Breast epithelium (tissue), 4 donors: ENCODE measurements around the gene GTF2H4. TPM values are rescaled to one million over a fixed set of nuclear protein-coding genes. Genes with fewer than 3 reads are reported as not detected.

ENCODE experiments used
- DNase-seq, 2 donors: peaks; one replicate each; pipeline ENCODE4 v3.0.0-alpha.2; 2019; ENCODE audit warnings: low spot score in 2 of 2
- H3K27ac ChIP-seq, 2 donors: fragments of 200-600 bp; sonication (generic) in 1 of 2; one replicate each; pipeline ENCODE4 v1.5.1; 2016 to 2019; ENCODE audit warnings: mild to moderate bottlenecking in 1 of 2
- H3K27me3 ChIP-seq, 2 donors: fragments of 200-600 bp; sonication (generic) in 1 of 2; one replicate each; pipeline versions ENCODE4 v1.5.1 to v1.6.0; 2017 to 2019; ENCODE audit warnings: control low read depth in 1 of 2, mild to moderate bottlenecking in 1 of 2
- H3K36me3 ChIP-seq: fragments of 200-600 bp; one replicate; pipeline ENCODE4 v1.5.1; 2019
- H3K4me1 ChIP-seq, 2 donors: fragments of 200-600 bp; sonication (generic); one replicate each; pipeline ENCODE4 v1.5.1; 2016 to 2019; ENCODE audit warnings: control low read depth in 1 of 2
- H3K4me3 ChIP-seq, 3 donors: fragments of 200-600 bp; sonication (generic); 1 replicate in 2 of 3; 2 replicates in 1 of 3; pipeline ENCODE4 v1.5.1; 2016 to 2019; ENCODE audit warnings: mild to moderate bottlenecking in 3 of 3, moderate library complexity in 2 of 3
- H3K9me3 ChIP-seq, 2 donors: fragments of 200-600 bp; sonication (generic) in 1 of 2; one replicate each; pipeline ENCODE4 v1.5.1; 2016 to 2019; ENCODE audit warnings: control low read depth in 1 of 2
- POLR2A ChIP-seq: fragments of 450-650 bp; IDR thresholded peaks from one replicate; pipeline ENCODE4 v1.6.1; 2016; ENCODE audit warnings: antibody characterized with exemption, mild to moderate bottlenecking, moderate library complexity
- POLR2AphosphoS5 ChIP-seq, 3 donors: sonication (generic); formaldehyde crosslinking; IDR thresholded peaks; one replicate each; pipeline ENCODE4 v1.6.1; 2017; ENCODE audit warnings: antibody characterized with exemption in 3 of 3
- intact Hi-C: fragments of 100-400 bp; cut with DNase I; formaldehyde crosslinking; loops from one replicate; pipeline ENCODE4 v1.15.1; 2023; ENCODE audit warnings: low total_unique reads
- total RNA-seq, 3 donors: library from RNA; depleted of rRNA; stranded (reverse); fragments of >200 nt; gene quantifications; one replicate each; pipeline ENCODE4 v1.1.0, GENCODE V29; 2016
- TF ChIP-seq, protein P1 (sequence below), 3 donors: fragments of 450-650 bp; IDR thresholded peaks; one replicate each; pipeline ENCODE4 v1.5.1; 2016 to 2017; ENCODE audit warnings: antibody characterized with exemption in 3 of 3, mild to moderate bottlenecking in 3 of 3, moderate library complexity in 3 of 3

GTF2H4 gene
- total RNA-seq, 3 donors from 2014 or later = 10.4 to 13.4 (median 11.1) TPM

DNA sequence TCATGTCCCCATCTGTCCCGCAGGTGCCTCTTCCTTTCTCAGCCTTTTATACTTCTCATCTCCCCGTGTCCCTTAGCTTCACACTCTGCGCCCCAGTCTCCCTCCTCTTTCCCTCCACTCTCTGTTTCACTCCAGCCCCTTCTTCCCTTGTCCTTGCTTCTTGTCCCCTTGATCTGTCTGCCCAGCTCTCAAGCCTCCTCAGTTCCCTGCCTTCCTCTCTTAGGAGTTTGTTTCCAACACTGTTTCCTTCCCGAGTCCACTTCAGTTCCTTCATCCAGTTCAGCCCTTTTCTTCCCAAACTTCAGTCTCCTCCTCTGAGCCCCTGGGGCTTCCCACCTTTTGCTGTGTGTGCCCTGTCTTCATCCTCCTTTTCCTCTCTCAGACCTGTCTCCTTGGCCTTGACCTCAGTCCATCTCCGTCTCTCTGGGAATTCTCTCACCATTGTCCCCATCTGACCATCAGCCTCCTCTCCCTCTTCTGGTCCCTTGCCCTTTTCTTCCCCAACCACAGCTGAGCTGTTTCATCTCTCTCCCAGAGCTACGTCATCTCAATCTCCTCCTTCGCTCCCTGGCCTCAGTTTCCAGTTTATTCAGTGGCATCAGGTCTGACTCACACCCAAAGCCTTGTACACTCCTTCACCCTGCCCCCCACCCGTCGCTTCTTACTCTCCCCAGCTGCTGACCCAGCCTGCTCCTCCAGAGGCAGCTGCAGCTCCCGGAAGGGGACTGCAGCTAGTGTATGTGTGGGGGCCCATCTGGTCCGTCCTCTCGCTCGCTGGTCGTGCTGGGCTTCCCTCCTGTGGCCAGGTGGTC, 26.4 kb upstream of the GTF2H4 start:
- H3K27me3 ChIP-seq = no peaks in the 10 kb centered on the region
- peaks cover 7 to 13% of the 10 kb centered on the region in 2 donors for H3K4me1 ChIP-seq
- no peak for TF ChIP-seq POLR2AphosphoS5 (IDR thresholded peaks at IDR 0.05)
- TF ChIP-seq POLR2A = no peak
- TF ChIP-seq, protein P1, sequence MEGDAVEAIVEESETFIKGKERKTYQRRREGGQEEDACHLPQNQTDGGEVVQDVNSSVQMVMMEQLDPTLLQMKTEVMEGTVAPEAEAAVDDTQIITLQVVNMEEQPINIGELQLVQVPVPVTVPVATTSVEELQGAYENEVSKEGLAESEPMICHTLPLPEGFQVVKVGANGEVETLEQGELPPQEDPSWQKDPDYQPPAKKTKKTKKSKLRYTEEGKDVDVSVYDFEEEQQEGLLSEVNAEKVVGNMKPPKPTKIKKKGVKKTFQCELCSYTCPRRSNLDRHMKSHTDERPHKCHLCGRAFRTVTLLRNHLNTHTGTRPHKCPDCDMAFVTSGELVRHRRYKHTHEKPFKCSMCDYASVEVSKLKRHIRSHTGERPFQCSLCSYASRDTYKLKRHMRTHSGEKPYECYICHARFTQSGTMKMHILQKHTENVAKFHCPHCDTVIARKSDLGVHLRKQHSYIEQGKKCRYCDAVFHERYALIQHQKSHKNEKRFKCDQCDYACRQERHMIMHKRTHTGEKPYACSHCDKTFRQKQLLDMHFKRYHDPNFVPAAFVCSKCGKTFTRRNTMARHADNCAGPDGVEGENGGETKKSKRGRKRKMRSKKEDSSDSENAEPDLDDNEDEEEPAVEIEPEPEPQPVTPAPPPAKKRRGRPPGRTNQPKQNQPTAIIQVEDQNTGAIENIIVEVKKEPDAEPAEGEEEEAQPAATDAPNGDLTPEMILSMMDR (IDR thresholded peaks at IDR 0.05) = no peak
- intact Hi-C loops = no loop called here
- no peaks in the 10 kb centered on the region for H3K36me3 ChIP-seq
- H3K9me3 ChIP-seq = no peaks in the 10 kb centered on the region
- peak overlapping the region in 1 of 3 donors; percentile 93 for H3K4me3 ChIP-seq
- H3K27ac ChIP-seq = peak overlapping the region; percentile 98
- no peak for DNase-seq

DNA sequence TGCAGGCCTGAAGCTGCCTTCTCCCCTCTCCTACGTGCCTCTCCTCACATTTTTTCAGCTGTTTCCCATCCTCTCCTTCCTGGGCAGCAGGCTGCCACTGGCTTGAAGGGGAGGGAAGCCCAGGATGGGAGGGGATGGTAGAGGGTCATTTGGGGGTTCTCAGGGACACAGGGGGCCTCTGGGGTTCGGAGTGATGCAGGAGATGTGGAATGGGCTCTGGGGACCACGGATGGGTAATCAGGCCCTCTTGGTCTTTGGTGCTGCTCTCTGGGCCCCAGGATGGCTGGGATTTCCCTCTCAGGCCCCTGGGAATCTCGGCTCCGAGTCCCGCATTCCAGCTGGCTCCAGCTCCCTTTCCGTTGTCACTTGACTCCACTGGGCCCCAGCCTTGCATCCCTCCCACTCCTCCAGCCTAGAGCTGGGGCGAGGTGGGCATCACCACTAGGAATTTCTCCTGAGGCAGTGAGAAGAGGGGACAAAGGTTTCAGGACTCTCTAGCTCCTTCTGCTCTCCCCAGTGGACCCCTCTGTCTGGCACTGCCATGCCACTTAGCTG, 25.7 kb upstream of the GTF2H4 start:
- no peaks in the 10 kb centered on the region for H3K9me3 ChIP-seq
- no peak for TF ChIP-seq POLR2A
- TF ChIP-seq, protein P1 (IDR thresholded peaks at IDR 0.05) = no peak
- TF ChIP-seq POLR2AphosphoS5 (IDR thresholded peaks at IDR 0.05) = no peak
- peak overlapping the region; percentile 98 for H3K27ac ChIP-seq
- H3K4me1 ChIP-seq = peaks cover 7 to 8% of the 10 kb centered on the region in 2 donors
- intact Hi-C loops = no loop called here
- no peak for DNase-seq
- H3K27me3 ChIP-seq = no peaks in the 10 kb centered on the region
- H3K4me3 ChIP-seq = peak overlapping the region in 2 of 3 donors; percentile 84 to 93
- H3K36me3 ChIP-seq = no peaks in the 10 kb centered on the region

DNA sequence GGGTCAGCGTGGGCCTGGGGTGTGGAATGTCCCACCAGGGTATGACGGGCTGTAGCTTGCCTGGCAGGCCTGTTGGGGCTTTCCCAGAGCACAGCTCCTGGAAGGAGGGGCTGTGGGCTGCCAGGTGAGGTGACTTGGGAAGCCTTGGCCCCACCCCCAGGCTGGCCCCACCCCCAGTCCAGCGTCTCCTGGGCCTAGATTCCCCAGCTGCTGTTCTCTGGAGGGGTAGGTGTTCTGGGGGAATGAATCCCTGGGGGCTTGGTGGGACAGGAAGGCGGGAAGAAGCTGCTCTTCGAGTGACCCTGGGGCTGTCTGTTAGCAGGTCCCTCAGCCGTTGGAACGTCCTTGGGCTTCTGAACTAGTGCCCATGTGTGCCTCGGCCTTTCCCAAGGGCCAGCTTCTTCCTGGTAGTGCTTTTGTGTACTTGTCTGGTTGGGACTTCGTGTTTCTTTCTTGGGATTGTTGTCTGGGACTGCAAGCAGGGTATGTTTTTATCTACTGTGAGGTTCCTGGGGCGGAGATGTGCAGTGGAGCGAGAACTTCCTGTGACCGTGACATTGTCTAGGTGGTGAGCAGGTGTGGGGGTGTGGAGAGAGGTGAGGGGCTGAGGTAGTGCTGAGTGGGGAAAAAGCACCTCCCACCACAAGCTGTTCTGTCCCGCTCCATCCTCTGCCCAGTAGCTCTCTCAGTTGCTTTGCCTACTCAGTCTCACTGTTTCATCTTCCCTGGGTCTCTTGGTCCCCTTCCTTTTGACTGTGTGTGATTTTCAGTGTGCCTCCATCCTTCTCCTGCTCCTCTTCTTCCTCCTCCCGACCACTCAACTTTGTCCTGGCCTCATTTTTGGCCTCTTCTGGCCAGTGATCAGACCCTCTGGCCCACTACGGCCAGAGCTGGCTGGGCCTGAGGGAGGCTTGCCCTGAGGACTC, 25.0 kb upstream of the GTF2H4 start:
- H3K27ac ChIP-seq = peak overlapping the region; percentile 98
- TF ChIP-seq, protein P1 (IDR thresholded peaks at IDR 0.05) = no peak
- no peak for TF ChIP-seq POLR2A
- peak; percentile 4 to 79 (median 38) for TF ChIP-seq POLR2AphosphoS5 (IDR thresholded peaks at IDR 0.05)
- peak; percentile 89 to 94 for DNase-seq

DNA sequence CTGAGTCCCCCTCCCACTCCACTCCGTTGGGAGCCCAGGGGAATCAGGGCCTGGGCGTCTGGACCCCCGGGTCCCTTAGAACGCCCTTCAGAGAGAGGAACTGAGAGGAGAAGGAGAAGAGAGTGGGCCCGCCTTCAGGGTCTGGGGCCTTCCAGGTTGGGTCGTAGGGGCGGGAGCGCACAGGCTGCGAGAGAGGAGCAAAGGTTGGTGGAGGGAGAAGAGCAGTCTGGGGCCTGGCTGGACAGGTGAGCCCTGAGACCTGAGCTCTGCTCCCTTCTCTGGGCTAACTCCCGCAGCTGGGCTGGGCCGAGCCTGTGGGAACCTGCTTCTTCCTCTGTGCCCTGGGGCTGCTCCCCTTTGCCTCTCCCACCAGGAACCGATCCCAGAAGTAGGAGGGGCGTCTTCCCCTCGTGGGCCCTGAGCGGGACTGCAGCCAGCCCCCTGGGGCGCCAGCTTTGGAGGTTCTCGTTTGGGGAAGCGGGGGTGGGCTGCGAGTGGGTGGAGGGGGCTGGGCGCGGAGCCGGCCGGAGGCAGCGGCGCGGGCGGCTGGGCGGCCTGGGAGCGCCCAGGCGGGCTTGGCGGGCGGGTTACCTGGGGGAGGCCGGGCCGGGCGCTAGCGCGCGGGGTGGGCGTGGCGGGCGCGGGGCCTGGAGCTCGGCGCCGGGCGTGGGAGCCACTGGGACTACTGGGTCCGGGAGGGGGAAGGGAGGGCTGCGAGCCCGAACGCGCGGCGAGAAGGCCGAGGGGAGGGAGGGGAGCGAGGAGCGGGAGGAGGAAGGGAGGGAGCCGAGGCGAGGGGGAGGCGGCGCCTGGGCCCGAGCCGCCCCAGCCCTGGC, 24.1 kb upstream of the GTF2H4 start, which contains the start of gene DDR1:
Gene DDR1 (plus strand): TSS at position 835 of the 836 bp plus-strand sequence. CDS start 4,211 bp downstream, outside the sequence.
- peak; percentile 27 for TF ChIP-seq POLR2A
- peak in 2 of 3 donors; percentile 40 to 67 for TF ChIP-seq POLR2AphosphoS5 (IDR thresholded peaks at IDR 0.05)
- TF ChIP-seq, protein P1 (IDR thresholded peaks at IDR 0.05) = peak in 1 of 3 donors; percentile 38
- Histone ChIP-seq H3K9me3 (no peaks in the 10 kb centered on the region), H3K4me3 (peak within 1 kb of the TSS; percentile 71 to 93 (median 84)), H3K4me1 (peaks cover 7 to 12% of the 10 kb centered on the region in 2 donors), H3K27me3 (no peaks in the 10 kb centered on the region), H3K36me3 (no peaks in the 10 kb centered on the region), H3K27ac (peak within 1 kb of the TSS; percentile 98)
- intact Hi-C loops = no loop called here
- DNase-seq = peak; percentile 87 to 91

More for the DNA sequence above, 25.0 kb upstream of the GTF2H4 start:
- peaks cover 7 to 8% of the 10 kb centered on the region in 2 donors for H3K4me1 ChIP-seq
- intact Hi-C loops = no loop called here
- H3K27me3 ChIP-seq = no peaks in the 10 kb centered on the region
- H3K9me3 ChIP-seq = no peaks in the 10 kb centered on the region
- no peaks in the 10 kb centered on the region for H3K36me3 ChIP-seq
- H3K4me3 ChIP-seq = peak overlapping the region in 2 of 3 donors; percentile 84 to 93
